ENCODE results near the gene DRD4. TPM values are rescaled to one million over a fixed set of nuclear protein-coding genes. Genes with fewer than 3 reads are reported as not detected.
"Not testable (repeated sequence)": the region's sequence is repeated elsewhere in the genome, so short reads cannot be mapped to it uniquely, and the experiment has no call there.

The DRD4 gene
- total RNA-seq, 1 donor from 2014 or later: not detected

GRCh38 chr11:643849-644738 lies 7.0 kb downstream of the DRD4 start:
- no peak for DNase-seq (ENCODE audit: low read depth in 2 of 2)

GRCh38 chr11:645536-645935 lies 8.5 kb downstream of the DRD4 start:
- no peak for DNase-seq (ENCODE audit: low read depth in 2 of 2)

- DNase-seq (ENCODE audit: low read depth in 2 of 2): no peak
Measured at GRCh38 chr11:646214-646613, 9.1 kb downstream of the DRD4 start.

- not testable (repeated sequence) for DNase-seq (ENCODE audit: low read depth in 2 of 2)
Measured at GRCh38 chr11:647672-648158, 10.6 kb downstream of the DRD4 start.

GRCh38 chr11:650482-650881 lies 13.4 kb downstream of the DRD4 start:
- DNase-seq (ENCODE audit: low read depth in 2 of 2): no peak

- DNase-seq (ENCODE audit: low read depth in 2 of 2): not testable (repeated sequence)
Measured at GRCh38 chr11:653136-653535, 16.1 kb downstream of the DRD4 start.

GRCh38 chr11:653837-654236 lies 16.8 kb downstream of the DRD4 start:
- no peak for DNase-seq (ENCODE audit: low read depth in 2 of 2)

- DNase-seq (ENCODE audit: low read depth in 2 of 2): not testable (repeated sequence)
Measured at GRCh38 chr11:654444-654843, 17.4 kb downstream of the DRD4 start.

- DNase-seq (ENCODE audit: low read depth in 2 of 2): no peak
Measured at GRCh38 chr11:655036-655726, 18.1 kb downstream of the DRD4 start.

GRCh38 chr11:656426-656825 lies 19.4 kb downstream of the DRD4 start:
- DNase-seq (ENCODE audit: low read depth in 2 of 2): no peak

GRCh38 chr11:656866-657265 lies 19.8 kb downstream of the DRD4 start:
- no peak for DNase-seq (ENCODE audit: low read depth in 2 of 2)

- DNase-seq (ENCODE audit: low read depth in 2 of 2): no peak
Measured at GRCh38 chr11:657691-658126, 20.6 kb downstream of the DRD4 start.

GRCh38 chr11:659532-660085 lies 22.5 kb downstream of the DRD4 start:
- no peak for DNase-seq (ENCODE audit: low read depth in 2 of 2)

GRCh38 chr11:660281-660680 lies 23.2 kb downstream of the DRD4 start:
- DNase-seq (ENCODE audit: low read depth in 2 of 2): no peak

- DNase-seq (ENCODE audit: low read depth in 2 of 2): no peak
Measured at GRCh38 chr11:660681-661444, 23.8 kb downstream of the DRD4 start.

GRCh38 chr11:662689-663274 lies 25.7 kb downstream of the DRD4 start:
- DNase-seq (ENCODE audit: low read depth in 2 of 2): peak; percentile 64 to 77

GRCh38 chr11:665062-665703 lies 28.1 kb downstream of the DRD4 start:
- no peak for DNase-seq (ENCODE audit: low read depth in 2 of 2)

- DNase-seq (ENCODE audit: low read depth in 2 of 2): no peak
Measured at GRCh38 chr11:665704-666281, 28.7 kb downstream of the DRD4 start.

- DNase-seq (ENCODE audit: low read depth in 2 of 2): no peak
Measured at GRCh38 chr11:673866-674265, 36.8 kb downstream of the DRD4 start.

GRCh38 chr11:674406-674805 lies 37.3 kb downstream of the DRD4 start:
- DNase-seq (ENCODE audit: low read depth in 2 of 2): no peak
